H9 (cell line): ENCODE data around the gene GPX2. TPM values are rescaled to one million over a fixed set of nuclear protein-coding genes. Genes with fewer than 3 reads are reported as not detected.

Source experiments
- DNase-seq: peaks from one replicate; pipeline ENCODE4 v3.0.0-alpha.2; 2017
- H2AFZ ChIP-seq: one replicate; pipeline ENCODE4 v1.6.1; 2013; ENCODE audit warnings: mild to moderate bottlenecking, low read length, control low read depth, moderate library complexity
- H2AK5ac ChIP-seq: 2 replicates; pipeline ENCODE4 v1.6.1; 2013; ENCODE audit warnings: low read length, control low read depth, mixed read lengths; ENCODE audit not compliant: insufficient read length
- H2BK120ac ChIP-seq: one replicate; pipeline ENCODE4 v1.6.1; 2013; ENCODE audit warnings: low read depth, mild to moderate bottlenecking, low read length, control low read depth, inconsistent platforms; ENCODE audit not compliant: poor library complexity, severe bottlenecking
- H2BK12ac ChIP-seq: 2 replicates; pipeline ENCODE4 v1.6.1; 2013; ENCODE audit warnings: low read length, control low read depth, mixed read lengths, low read depth; ENCODE audit not compliant: insufficient read length
- H2BK15ac ChIP-seq: 2 replicates; pipeline ENCODE4 v1.6.1; 2013; ENCODE audit warnings: low read depth, low read length, control low read depth
- H2BK20ac ChIP-seq: one replicate; pipeline ENCODE4 v1.6.1; 2013; ENCODE audit warnings: low read depth, mild to moderate bottlenecking, low read length, control low read depth, inconsistent platforms; ENCODE audit not compliant: poor library complexity, severe bottlenecking
- H2BK5ac ChIP-seq: 2 replicates; pipeline ENCODE4 v1.6.1; 2013; ENCODE audit warnings: low read length, control low read depth, mixed read lengths; ENCODE audit not compliant: insufficient read length
- H3K14ac ChIP-seq: 2 replicates; pipeline ENCODE4 v1.6.1; 2013; ENCODE audit warnings: low read length, control low read depth; ENCODE audit not compliant: insufficient read depth
- H3K18ac ChIP-seq: 2 replicates; pipeline ENCODE4 v1.6.1; 2013; ENCODE audit warnings: low read depth, mild to moderate bottlenecking, mixed read lengths, low read length, control low read depth; ENCODE audit not compliant: insufficient read length
- H3K23ac ChIP-seq: 2 replicates; pipeline ENCODE4 v1.6.1; 2013; ENCODE audit warnings: low read length, control low read depth, mixed read lengths, low read depth; ENCODE audit not compliant: insufficient read length
- H3K23me2 ChIP-seq: 2 replicates; pipeline ENCODE4 v1.6.1; 2013; ENCODE audit warnings: low read depth, mild to moderate bottlenecking, mixed read lengths, low read length, control low read depth; ENCODE audit not compliant: insufficient read length, poor library complexity, severe bottlenecking
- H3K27ac ChIP-seq: 2 replicates; pipeline ENCODE4 v1.5.1; 2013; ENCODE audit warnings: low read length, control low read depth, mixed read lengths, low read depth; ENCODE audit not compliant: insufficient read length
- H3K27me3 ChIP-seq: 2 replicates; pipeline ENCODE4 v1.6.1; 2013; ENCODE audit warnings: low read length, control low read depth, inconsistent platforms; ENCODE audit not compliant: insufficient read depth
- H3K4ac ChIP-seq: 2 replicates; pipeline ENCODE4 v1.6.1; 2013; ENCODE audit warnings: low read depth, mild to moderate bottlenecking, control low read depth, inconsistent platforms, low read length, moderate library complexity
- H3K4me1 ChIP-seq: 2 replicates; pipeline ENCODE4 v1.6.1; 2013; ENCODE audit warnings: low read length, control low read depth, inconsistent platforms; ENCODE audit not compliant: insufficient read depth
- H3K4me2 ChIP-seq: 2 replicates; pipeline ENCODE4 v1.6.1; 2013; ENCODE audit warnings: low read length, control low read depth, mixed read lengths; ENCODE audit not compliant: insufficient read length, insufficient read depth
- H3K56ac ChIP-seq: 2 replicates; pipeline ENCODE4 v1.6.1; 2013; ENCODE audit warnings: low read depth, mild to moderate bottlenecking, mixed read lengths, low read length, control low read depth; ENCODE audit not compliant: insufficient read length
- H3K79me1 ChIP-seq: 2 replicates; pipeline ENCODE4 v1.6.1; 2013; ENCODE audit warnings: low read depth, mild to moderate bottlenecking, moderate library complexity, low read length, control low read depth, inconsistent platforms; ENCODE audit not compliant: insufficient read depth, poor library complexity, severe bottlenecking
- H3K79me2 ChIP-seq: 2 replicates; pipeline ENCODE4 v1.6.1; 2013; ENCODE audit warnings: low read length, control low read depth, inconsistent platforms; ENCODE audit not compliant: insufficient read depth
- H3K9ac ChIP-seq: 2 replicates; pipeline ENCODE4 v1.6.1; 2013; ENCODE audit warnings: low read length, control low read depth, mixed read lengths; ENCODE audit not compliant: insufficient read length; ENCODE audit errors: extremely low read depth
- H3K9me3 ChIP-seq: one replicate; pipeline ENCODE4 v1.6.1; 2013; ENCODE audit warnings: low read depth, low read length, inconsistent platforms; ENCODE audit not compliant: control insufficient read depth
- H3T11ph ChIP-seq: one replicate; pipeline ENCODE4 v1.6.1; 2013; ENCODE audit warnings: mild to moderate bottlenecking, low read length, control low read depth, inconsistent platforms
- H4K20me1 ChIP-seq: one replicate; pipeline ENCODE4 v1.6.1; 2013; ENCODE audit not compliant: control insufficient read depth, insufficient read length, insufficient read depth
- H4K5ac ChIP-seq: 2 replicates; pipeline ENCODE4 v1.6.1; 2013; ENCODE audit warnings: low read depth, mild to moderate bottlenecking, mixed read lengths, low read length, control low read depth; ENCODE audit not compliant: insufficient read length
- H4K8ac ChIP-seq: replicated peaks from 2 replicates; pipeline ENCODE4 v1.6.1; 2013; ENCODE audit warnings: low read length, control low read depth, mixed read lengths, low read depth; ENCODE audit not compliant: insufficient read length
- H4K91ac ChIP-seq: 2 replicates; pipeline ENCODE4 v1.6.1; 2013; ENCODE audit warnings: low read depth, mild to moderate bottlenecking, moderate library complexity, mixed read lengths, low read length, control low read depth; ENCODE audit not compliant: insufficient read length
- H3K27ac Mint-ChIP-seq, 3 experiments: 2 replicates in 2 of 3; 3 replicates in 1 of 3; pipeline ENCODE4 v1.8.0; 2020 to 2021; ENCODE audit warnings: mixed read lengths in 3 of 3, mild to moderate bottlenecking in 1 of 3, moderate library complexity in 1 of 3
- H3K27me3 Mint-ChIP-seq: 2 replicates; pipeline ENCODE4 v1.8.0; 2021; ENCODE audit warnings: low read depth, mild to moderate bottlenecking, moderate library complexity, mixed read lengths
- H3K36me3 Mint-ChIP-seq, 3 experiments: 2 replicates in 2 of 3; 3 replicates in 1 of 3; pipeline ENCODE4 v1.8.0; 2020 to 2021; ENCODE audit warnings: low read depth in 3 of 3, mixed read lengths in 3 of 3; ENCODE audit not compliant: insufficient read depth in 1 of 3
- H3K4me1 Mint-ChIP-seq, 2 experiments: 2 replicates each; pipeline ENCODE4 v1.8.0; 2020; ENCODE audit warnings: mixed read lengths in 2 of 2
- H3K4me3 Mint-ChIP-seq, 2 experiments: 2 replicates in 1 of 2; 3 replicates in 1 of 2; pipeline ENCODE4 v1.8.0; 2020 to 2021; ENCODE audit warnings: mild to moderate bottlenecking in 2 of 2, mixed read lengths in 2 of 2, moderate library complexity in 1 of 2
- H3K9me3 Mint-ChIP-seq, 2 experiments: 2 replicates in 1 of 2; 3 replicates in 1 of 2; pipeline ENCODE4 v1.8.0; 2020; ENCODE audit warnings: mild to moderate bottlenecking in 2 of 2, mixed read lengths in 2 of 2, moderate library complexity in 1 of 2
- CTCF ChIP-seq: fragments of 200-600 bp; sonication (generic); conservative IDR thresholded peaks from 3 replicates; pipeline ENCODE4 v1.8.0; 2021; ENCODE audit warnings: antibody characterized with exemption, mild to moderate bottlenecking
- WGBS: extraction: QIAGEN DNeasy Blood & Tissue Kit; methylation state at CpG from one replicate; pipeline ENCODE4 v1.1.7; 2013; ENCODE audit warnings: missing lambda C conversion rate, low lambda C conversion rate, mixed read lengths; ENCODE audit not compliant: insufficient read length; ENCODE audit errors: extremely low coverage; 5-methylcytosine and 5-hydroxymethylcytosine counted together
- total RNA-seq: library from RNA; stranded (reverse); gene quantifications from 2 replicates; pipeline ENCODE4 v1.2.1, GENCODE V29; 2021

Gene GPX2
- total RNA-seq, 1 experiment from 2014 or later: 0.79 TPM

- H2BK20ac ChIP-seq: no peak overlapping the region
- H2BK15ac ChIP-seq: no peak overlapping the region
- H3K27me3 ChIP-seq: no peaks in the 10 kb centered on the region
- H3K4ac ChIP-seq: no peak overlapping the region
- peaks cover 22% of the 10 kb centered on the region for H3K27me3 Mint-ChIP-seq
- no peaks in the 10 kb centered on the region for H3K23me2 ChIP-seq
- no peak overlapping the region for H3K18ac ChIP-seq
- no peaks in the 10 kb centered on the region for H4K20me1 ChIP-seq
- H2AK5ac ChIP-seq: no peak overlapping the region
- DNase-seq: no peak
- no peak overlapping the region for H4K8ac ChIP-seq
- no peaks in the 10 kb centered on the region for H3K9me3 Mint-ChIP-seq
- H3K14ac ChIP-seq: no peak overlapping the region
- no peak overlapping the region for H3K56ac ChIP-seq
- H4K5ac ChIP-seq: no peak overlapping the region
- peaks cover 24% of the 10 kb centered on the region; the same call in 1 of the 2 replicates for H3K4me1 ChIP-seq
- H3K79me2 ChIP-seq: no peaks in the 10 kb centered on the region; the same call in 1 of the 2 replicates
- H3T11ph ChIP-seq: no peak overlapping the region
- peak overlapping the region; percentile 22 for H3K4me2 ChIP-seq
- no peak overlapping the region for H4K91ac ChIP-seq
- no peak overlapping the region for H3K23ac ChIP-seq
- H3K27ac Mint-ChIP-seq: no peak overlapping the region; a peak in 1 of 7 replicates
- no peak overlapping the region for H2BK12ac ChIP-seq
- no peak overlapping the region for H2BK5ac ChIP-seq
- peaks cover 59 to 65% of the 10 kb centered on the region in 2 experiments for H3K4me1 Mint-ChIP-seq
- H2BK120ac ChIP-seq: no peak overlapping the region
- no peaks in the 10 kb centered on the region for H3K79me1 ChIP-seq
- H3K36me3 Mint-ChIP-seq: peaks cover 14 to 19% (median 16%) of the 10 kb centered on the region in 3 experiments; a peak in 5 of 7 replicates
- H3K9ac ChIP-seq: peak overlapping the region; percentile 24
- no peak overlapping the region for H2AFZ ChIP-seq
- TF ChIP-seq CTCF: no peak
- H3K27ac ChIP-seq: no peak overlapping the region
- H3K4me3 Mint-ChIP-seq: peak overlapping the region; percentile 78 to 85
- WGBS: no CpG with 5 or more reads among the region's 31 CpGs
- H3K9me3 ChIP-seq: no peaks in the 10 kb centered on the region
Observed at GRCh38 chr14:64971491-64971942, 29.0 kb upstream of the GPX2 start.
